ENCODE results near the gene MT1X.

- TF ChIP-seq ZNF548 (tag by site-specific recombination; IDR thresholded peaks at IDR 0.05) (no peak), ZNF324 (tag by site-specific recombination; IDR thresholded peaks at IDR 0.05) (no peak)
- TF ChIP-seq, protein P1, sequence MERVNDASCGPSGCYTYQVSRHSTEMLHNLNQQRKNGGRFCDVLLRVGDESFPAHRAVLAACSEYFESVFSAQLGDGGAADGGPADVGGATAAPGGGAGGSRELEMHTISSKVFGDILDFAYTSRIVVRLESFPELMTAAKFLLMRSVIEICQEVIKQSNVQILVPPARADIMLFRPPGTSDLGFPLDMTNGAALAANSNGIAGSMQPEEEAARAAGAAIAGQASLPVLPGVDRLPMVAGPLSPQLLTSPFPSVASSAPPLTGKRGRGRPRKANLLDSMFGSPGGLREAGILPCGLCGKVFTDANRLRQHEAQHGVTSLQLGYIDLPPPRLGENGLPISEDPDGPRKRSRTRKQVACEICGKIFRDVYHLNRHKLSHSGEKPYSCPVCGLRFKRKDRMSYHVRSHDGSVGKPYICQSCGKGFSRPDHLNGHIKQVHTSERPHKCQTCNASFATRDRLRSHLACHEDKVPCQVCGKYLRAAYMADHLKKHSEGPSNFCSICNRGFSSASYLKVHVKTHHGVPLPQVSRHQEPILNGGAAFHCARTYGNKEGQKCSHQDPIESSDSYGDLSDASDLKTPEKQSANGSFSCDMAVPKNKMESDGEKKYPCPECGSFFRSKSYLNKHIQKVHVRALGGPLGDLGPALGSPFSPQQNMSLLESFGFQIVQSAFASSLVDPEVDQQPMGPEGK (tag by site-specific recombination; IDR thresholded peaks at IDR 0.05), result no peak
Observed at GRCh38 chr16:56667581-56668571, 14.4 kb upstream of the MT1X start, which contains the start of gene MT1G.
